GM12878 (cell line): ENCODE results near the gene ARHGEF38. TPM values are rescaled to one million over a fixed set of nuclear protein-coding genes. Genes with fewer than 3 reads are reported as not detected.

Experiments
- ATAC-seq: fragments of 200-7000 bp; cut with Tn5 transposase; 3 replicates; pipeline ENCODE4 v1.9.1; 2020; ENCODE audit warnings: mild to moderate bottlenecking, moderate library complexity
- BruUV-seq: library from RNA; stranded (reverse); fragments of 400-500 nt; replicated peaks from 2 replicates; lab custom pipeline; 2021; lab: Mats Ljungman, UMichigan
- CTCF ChIA-PET: fragments of 300-600 bp; sonication (Branson Sonifier 250); formaldehyde crosslinking; extraction: SDS; loops from one replicate; lab custom pipeline; 2021; ENCODE audit warnings: inconsistent platforms; lab: Yijun Ruan, JAX
- POLR2A ChIA-PET: fragments of 350-600 bp; formaldehyde crosslinking; extraction: SDS; loops from one replicate; lab custom pipeline; 2021; ENCODE audit warnings: inconsistent platforms; lab: Charles Lee
- RAD21 ChIA-PET: fragments of 300-600 bp; sonication (Branson Sonifier 250); formaldehyde crosslinking; loops from one replicate; lab custom pipeline; 2023; ENCODE audit warnings: antibody characterized with exemption; ENCODE audit not compliant: unreplicated experiment; lab: Charles Lee
- SMC1A ChIA-PET: fragments of 300-600 bp; sonication (Branson Sonifier 250); formaldehyde crosslinking; loops from one replicate; lab custom pipeline; 2023; ENCODE audit not compliant: unreplicated experiment, uncharacterized antibody; lab: Charles Lee
- DNase-seq: peaks from one replicate; pipeline ENCODE4 v3.0.0-alpha.2; 2011; ENCODE audit warnings: low read depth, low spot score
- FAIRE-seq: peaks from 3 replicates; lab custom pipeline; 2011; peaks lifted over from hg19 to GRCh38; lab: Jason Lieb, UNC
- H2AFZ ChIP-seq: 2 replicates; pipeline ENCODE4 v1.6.0; 2011; ENCODE audit warnings: low read depth, low read length, control low read depth; ENCODE audit not compliant: control insufficient read depth
- H3K27ac ChIP-seq: 2 replicates; pipeline ENCODE4 v1.5.1; 2011; ENCODE audit warnings: control low read depth; ENCODE audit not compliant: control insufficient read depth, insufficient read depth
- H3K27me3 ChIP-seq, 2 experiments: replicated peaks in 1 of 2; 2 replicates each; pipeline versions ENCODE4 v1.6.0 to v1.6.1; 2011; ENCODE audit warnings: low read length in 1 of 2; ENCODE audit not compliant: control insufficient read depth in 2 of 2, insufficient read depth in 2 of 2
- H3K36me3 ChIP-seq, 2 experiments: 2 replicates each; pipeline ENCODE4 v1.5.1; 2011; ENCODE audit warnings: low read length in 1 of 2; ENCODE audit not compliant: control insufficient read depth in 2 of 2, insufficient read depth in 2 of 2
- H3K4me1 ChIP-seq: 2 replicates; pipeline ENCODE4 v1.6.1; 2011; ENCODE audit warnings: mild to moderate bottlenecking, low read length, moderate library complexity, mixed read lengths; ENCODE audit not compliant: control insufficient read depth, insufficient read depth
- H3K4me2 ChIP-seq: 2 replicates; pipeline ENCODE4 v1.6.0; 2011; ENCODE audit warnings: control low read depth; ENCODE audit not compliant: control insufficient read depth, insufficient read depth
- H3K4me3 ChIP-seq: fragments of 200-600 bp; sonication (generic); 2 replicates; pipeline ENCODE4 v1.5.1; 2016
- H3K79me2 ChIP-seq: 2 replicates; pipeline ENCODE4 v1.6.0; 2011; ENCODE audit warnings: low read length; ENCODE audit not compliant: control insufficient read depth, insufficient read depth
- H3K9ac ChIP-seq: 2 replicates; pipeline ENCODE4 v1.8.0; 2011; ENCODE audit warnings: low read length, control low read depth, mixed read lengths; ENCODE audit not compliant: control insufficient read depth, insufficient read depth
- H3K9me3 ChIP-seq: replicated peaks from 3 replicates; pipeline ENCODE4 v1.5.1; 2011; ENCODE audit warnings: mild to moderate bottlenecking, low read length; ENCODE audit not compliant: control insufficient read depth, insufficient read depth
- H4K20me1 ChIP-seq: 2 replicates; pipeline ENCODE4 v1.6.0; 2011; ENCODE audit not compliant: control insufficient read depth, insufficient read depth
- CEBPB ChIP-seq, 2 experiments: fragments of 150-350 bp in 1 of 2; IDR thresholded peaks; 2 replicates each; pipeline ENCODE4 v1.6.1; 2012 to 2014; ENCODE audit warnings: low read depth in 2 of 2, low read length in 2 of 2, borderline replicate concordance in 1 of 2, inconsistent platforms in 1 of 2
- EED ChIP-seq: sonication (generic); IDR thresholded peaks from 2 replicates; pipeline ENCODE4 v1.6.1; 2016; ENCODE audit warnings: antibody characterized with exemption, low read depth
- EP300 ChIP-seq, 2 experiments: fragments of 150-350 bp in 1 of 2; IDR thresholded peaks; 2 replicates each; pipeline ENCODE4 v1.6.1; 2011 to 2012; ENCODE audit warnings: low read depth in 2 of 2, low read length in 2 of 2, borderline replicate concordance in 1 of 2, improper control_type of control experiment in 1 of 2, inconsistent platforms in 1 of 2; ENCODE audit not compliant: control insufficient read depth in 1 of 2
- KDM1A ChIP-seq: fragments of 200-600 bp; sonication (generic); IDR thresholded peaks from 2 replicates; pipeline ENCODE4 v1.6.1; 2016; ENCODE audit warnings: borderline replicate concordance
- MYB ChIP-seq: fragments of 150-350 bp; IDR thresholded peaks from 2 replicates; pipeline ENCODE4 v1.6.1; 2014; ENCODE audit warnings: mild to moderate bottlenecking, low read depth, low read length, borderline replicate concordance
- NR2C2 ChIP-seq: IDR thresholded peaks from 2 replicates; pipeline ENCODE4 v1.6.1; 2011; ENCODE audit warnings: borderline replicate concordance, low read depth; ENCODE audit not compliant: control insufficient read depth, insufficient read length
- PBX3 ChIP-seq: IDR thresholded peaks from 2 replicates; pipeline ENCODE4 v1.6.1; 2011; ENCODE audit warnings: mild to moderate bottlenecking, low read depth, low read length, moderate library complexity; ENCODE audit not compliant: insufficient replicate concordance
- RAD21 ChIP-seq: IDR thresholded peaks from 2 replicates; pipeline ENCODE4 v1.6.1; 2011; ENCODE audit warnings: mild to moderate bottlenecking, low read depth, low read length, moderate library complexity; ENCODE audit not compliant: insufficient read depth
- RAD51 ChIP-seq: fragments of 450-650 bp; IDR thresholded peaks from 2 replicates; pipeline ENCODE4 v1.6.1; 2016; ENCODE audit warnings: moderate library complexity, mild to moderate bottlenecking, inconsistent platforms
- RELA ChIP-seq: fragments of 450-650 bp; IDR thresholded peaks from 2 replicates; pipeline ENCODE4 v1.8.0; 2014; ENCODE audit warnings: borderline replicate concordance; ENCODE audit not compliant: partially characterized antibody
- REST ChIP-seq: IDR thresholded peaks from 2 replicates; pipeline ENCODE4 v1.6.1; 2012; ENCODE audit warnings: mild to moderate bottlenecking, low read depth, low read length
- RUNX3 ChIP-seq: IDR thresholded peaks from 2 replicates; pipeline ENCODE4 v1.6.1; 2012; ENCODE audit warnings: low read length, inconsistent platforms
- STAT3 ChIP-seq: IDR thresholded peaks from 2 replicates; pipeline ENCODE4 v1.6.1; 2011; ENCODE audit warnings: low read depth, low read length, improper control_type of control experiment
- WGBS: methylation state at CpG from one replicate; pipeline ENCODE4 v1.1.6; 2016; ENCODE audit warnings: low lambda C conversion rate; ENCODE audit not compliant: insufficient replicate concordance, insufficient coverage; ENCODE audit errors: missing lambda C conversion rate; 5-methylcytosine and 5-hydroxymethylcytosine counted together
- in situ Hi-C: fragments of 300-500 bp; cut with MboI; formaldehyde crosslinking; loops from 9 replicates; pipeline ENCODE4 v1.14.3; 2018; ENCODE audit warnings: mixed read lengths
- intact Hi-C: fragments of 100-400 bp; cut with micrococcal nuclease; formaldehyde crosslinking; loops from one replicate; pipeline ENCODE4 v1.14.2; 2022; ENCODE audit not compliant: unreplicated experiment
- polyA plus RNA-seq, 11 experiments: library from polyadenylated mRNA; depleted of rRNA in 4 of 11; unstranded in 6 of 11; stranded (reverse) in 5 of 11; fragments of >200 nt; fragmentation: Nextera tagmentation in 4 of 11; fragmentation: Illumina TruSeq in 1 of 11; extraction: Ambion mirVana in 4 of 11; extraction: Trizol in 1 of 11; gene quantifications; 1 replicate in 1 of 11; 2 replicates in 10 of 11; pipeline versions ENCODE4 v1.2.1 to v1.2.3, GENCODE V29; 2011 to 2016; ENCODE audit warnings: inconsistent platforms in 2 of 11, missing spikeins in 2 of 11, low read depth in 1 of 11
- total RNA-seq, 4 experiments: library from RNA; depleted of rRNA in 3 of 4; stranded (reverse); fragments of >200 nt in 3 of 4; fragmentation: Illumina TruSeq in 1 of 4; extraction: Trizol in 1 of 4; gene quantifications; 2 replicates each; pipeline versions ENCODE4 v1.2.1 to v1.2.3, GENCODE V29; 2013 to 2021

Gene ARHGEF38
- total and polyA plus RNA-seq, 10 of the 15 experiments (the other 5 are each of a cell fraction or from before 2014, with no cell fraction given) = 0.01 to 1.1 (median 0.09) TPM; not detected in 2

- no peak overlapping the region for H3K27ac ChIP-seq
- no peaks in the 10 kb centered on the region for H3K79me2 ChIP-seq
- H2AFZ ChIP-seq = no peak overlapping the region
- CTCF ChIA-PET = no interaction called here
- FAIRE-seq = no peak
- no peak overlapping the region for H3K4me2 ChIP-seq
- H4K20me1 ChIP-seq = no peaks in the 10 kb centered on the region
- 65% methylated on average over 3 of the region's 3 CpGs for WGBS
- POLR2A ChIA-PET = no interaction called here
- H3K4me3 ChIP-seq = no peak overlapping the region
- in situ Hi-C loops (no loop called here), intact Hi-C loops (no loop called here)
- H3K9me3 ChIP-seq = no peaks in the 10 kb centered on the region
- H3K27me3 ChIP-seq = no peaks in the 10 kb centered on the region
- H3K4me1 ChIP-seq = no peaks in the 10 kb centered on the region
- no peak for DNase-seq
- no peak overlapping the region for H3K9ac ChIP-seq
- no peaks in the 10 kb centered on the region for H3K36me3 ChIP-seq
- BruUV-seq = no TSS peak
- TF ChIP-seq PBX3 = no peak
- TF ChIP-seq CEBPB (IDR thresholded peaks at IDR 0.05; ENCODE audit: borderline replicate concordance in 1 of 2, low read depth in 2 of 2, low read length in 2 of 2) = no peak
- no peak for TF ChIP-seq STAT3
- TF ChIP-seq RAD51 = no peak
- TF ChIP-seq EP300 (IDR thresholded peaks at IDR 0.05; ENCODE audit: borderline replicate concordance in 1 of 2, control insufficient read depth in 1 of 2, low read depth in 2 of 2, low read length in 2 of 2) = no peak
- TF ChIP-seq NR2C2 = no peak
- TF ChIP-seq RAD21 = no peak
- no peak for TF ChIP-seq RELA
- TF ChIP-seq RUNX3 = no peak
- no peak for TF ChIP-seq MYB
- TF ChIP-seq KDM1A = no peak
- no peak for TF ChIP-seq EED
- TF ChIP-seq REST = no peak
- TF ChIP-seq, all 136 proteins: peak for 0
- ChIA-PET RAD21 (no interaction called here), SMC1A (interaction anchor here (0.9 to 1.7 kb wide), 2 partner anchors 18 to 125 kb away, joined by 3 read pairs; no protein-coding TSS in a partner anchor)
- no peak for ATAC-seq
These were observed 10.4 kb upstream of the ARHGEF38 start for GRCh38 chr4:105542039-105542438.
